Measurements from ENCODE around the gene LTC4S. TPM values are rescaled to one million over a fixed set of nuclear protein-coding genes. Genes with fewer than 3 reads are reported as not detected.

Gene LTC4S
- total and polyA plus RNA-seq, 9 of the 15 experiments (the other 6 are each of a cell fraction or from before 2014, with no cell fraction given) = 0.17 to 0.77 (median 0.75) TPM; not detected in 6

DNA sequence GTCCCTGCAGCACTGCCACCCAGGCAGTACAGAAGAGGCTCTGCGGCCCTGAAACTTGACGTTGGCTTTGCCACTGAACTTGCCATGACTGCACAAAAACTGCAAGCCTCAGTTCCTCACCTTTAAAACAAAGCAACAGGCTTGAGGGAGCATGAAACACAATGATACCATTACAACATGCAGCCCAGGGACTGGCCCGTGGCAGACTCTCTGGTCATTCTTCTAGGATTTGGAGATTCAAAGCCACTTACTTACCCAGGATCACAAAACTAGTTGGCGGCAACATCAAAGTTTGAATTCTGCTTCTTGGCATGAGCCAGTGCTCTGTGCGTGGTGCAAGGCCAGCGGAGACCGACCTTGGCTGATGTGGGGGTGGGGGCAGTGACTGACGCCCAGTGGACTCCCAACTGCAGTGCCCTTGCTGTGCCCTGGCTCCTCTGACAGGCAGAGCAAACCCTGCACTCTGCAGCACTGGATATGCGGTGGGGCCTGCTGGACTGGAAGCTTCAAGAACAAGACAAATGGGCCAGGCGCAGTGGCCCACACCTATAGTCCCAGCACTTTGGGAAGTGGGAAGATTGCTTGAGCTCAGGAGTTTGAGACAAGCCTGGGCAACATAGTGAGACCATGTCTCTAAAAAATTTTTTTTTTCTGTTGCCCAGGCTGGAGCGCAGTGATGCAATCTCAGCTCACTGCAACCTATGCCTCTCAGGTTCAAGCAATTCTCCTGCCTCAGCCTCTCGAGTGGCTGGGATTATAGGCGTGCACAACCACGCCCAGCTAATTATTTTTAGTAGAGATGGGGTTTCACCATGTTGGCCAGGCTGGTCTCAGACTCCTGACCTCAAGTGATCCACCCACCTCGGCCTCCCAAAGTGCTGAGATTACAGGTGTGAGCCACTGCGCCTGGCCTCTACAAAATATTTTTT, 45.8 kb downstream of the LTC4S start (continued):
- no peak for TF ChIP-seq ZNF318 (IDR thresholded peaks at IDR 0.05; ENCODE audit: borderline replicate concordance in 1 of 2, low read depth in 1 of 2)
- no peak for TF ChIP-seq BHLHE40 (IDR thresholded peaks at IDR 0.05; ENCODE audit: low read length)
- TF ChIP-seq, protein P1, sequence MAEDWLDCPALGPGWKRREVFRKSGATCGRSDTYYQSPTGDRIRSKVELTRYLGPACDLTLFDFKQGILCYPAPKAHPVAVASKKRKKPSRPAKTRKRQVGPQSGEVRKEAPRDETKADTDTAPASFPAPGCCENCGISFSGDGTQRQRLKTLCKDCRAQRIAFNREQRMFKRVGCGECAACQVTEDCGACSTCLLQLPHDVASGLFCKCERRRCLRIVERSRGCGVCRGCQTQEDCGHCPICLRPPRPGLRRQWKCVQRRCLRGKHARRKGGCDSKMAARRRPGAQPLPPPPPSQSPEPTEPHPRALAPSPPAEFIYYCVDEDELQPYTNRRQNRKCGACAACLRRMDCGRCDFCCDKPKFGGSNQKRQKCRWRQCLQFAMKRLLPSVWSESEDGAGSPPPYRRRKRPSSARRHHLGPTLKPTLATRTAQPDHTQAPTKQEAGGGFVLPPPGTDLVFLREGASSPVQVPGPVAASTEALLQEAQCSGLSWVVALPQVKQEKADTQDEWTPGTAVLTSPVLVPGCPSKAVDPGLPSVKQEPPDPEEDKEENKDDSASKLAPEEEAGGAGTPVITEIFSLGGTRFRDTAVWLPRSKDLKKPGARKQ (CRISPR knock-in tag; IDR thresholded peaks at IDR 0.05) = no peak
- no peak for TF ChIP-seq CEBPG (CRISPR knock-in tag; IDR thresholded peaks at IDR 0.05)
- 0 out of 4 replicates have a peak, but pooled peaks of 1 of the 2 experiments have one; percentile 29 for TF ChIP-seq CEBPG (tag; conservative IDR thresholded peaks at IDR 0.05 in 1 of 2, IDR thresholded peaks at IDR 0.05 in 1 of 2)
- no peak for TF ChIP-seq SIN3B (IDR thresholded peaks at IDR 0.05; ENCODE audit: low read depth)
- no peak for TF ChIP-seq MTF1 (CRISPR knock-in tag; IDR thresholded peaks at IDR 0.05; ENCODE audit: borderline replicate concordance)
- no peak for TF ChIP-seq TCF7L2 (IDR thresholded peaks at IDR 0.05; ENCODE audit: low read depth, low read length)
- no peak for TF ChIP-seq ZNF134 (CRISPR knock-in tag; conservative IDR thresholded peaks at IDR 0.05)
- TF ChIP-seq, protein P2, sequence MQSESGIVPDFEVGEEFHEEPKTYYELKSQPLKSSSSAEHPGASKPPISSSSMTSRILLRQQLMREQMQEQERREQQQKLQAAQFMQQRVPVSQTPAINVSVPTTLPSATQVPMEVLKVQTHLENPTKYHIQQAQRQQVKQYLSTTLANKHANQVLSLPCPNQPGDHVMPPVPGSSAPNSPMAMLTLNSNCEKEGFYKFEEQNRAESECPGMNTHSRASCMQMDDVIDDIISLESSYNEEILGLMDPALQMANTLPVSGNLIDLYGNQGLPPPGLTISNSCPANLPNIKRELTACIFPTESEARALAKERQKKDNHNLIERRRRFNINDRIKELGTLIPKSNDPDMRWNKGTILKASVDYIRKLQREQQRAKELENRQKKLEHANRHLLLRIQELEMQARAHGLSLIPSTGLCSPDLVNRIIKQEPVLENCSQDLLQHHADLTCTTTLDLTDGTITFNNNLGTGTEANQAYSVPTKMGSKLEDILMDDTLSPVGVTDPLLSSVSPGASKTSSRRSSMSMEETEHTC (IDR thresholded peaks at IDR 0.05) = no peak
- no peak for TF ChIP-seq RB1 (IDR thresholded peaks at IDR 0.05; ENCODE audit: low read depth)
- no peak for TF ChIP-seq ZBTB1 (CRISPR knock-in tag; IDR thresholded peaks at IDR 0.05; ENCODE audit: borderline replicate concordance, low read depth)
- no peak for TF ChIP-seq ZNF217 (CRISPR knock-in tag; IDR thresholded peaks at IDR 0.05)
- peak; percentile 75 for TF ChIP-seq POLR2G (IDR thresholded peaks at IDR 0.05; ENCODE audit: low read depth, low read length)
- TF ChIP-seq FOXK1 (CRISPR knock-in tag; IDR thresholded peaks at IDR 0.05; ENCODE audit: borderline replicate concordance) = no peak
- no peak for TF ChIP-seq ZNF431 (CRISPR knock-in tag; IDR thresholded peaks at IDR 0.05)

Measured in K562 (cell line).